Cardiac fibroblast (primary cell): Measurements from ENCODE around the gene ATP5F1C.
"Not testable (repeated sequence)": the region's sequence is repeated elsewhere in the genome, so short reads cannot be mapped to it uniquely, and the experiment has no call there.

Experiments used
- DNase-seq, 2 donors: peaks; one replicate each; pipeline versions ENCODE4 v3.0.0 to v3.0.0-alpha.2; 2010; ENCODE audit warnings: low read depth in 2 of 2
- H3K4me3 ChIP-seq, 2 donors: replicated peaks in 1 of 2; 1 replicate in 1 of 2; 2 replicates in 1 of 2; pipeline ENCODE4 v1.5.1; 2011; ENCODE audit warnings: low read depth in 2 of 2, low read length in 2 of 2, mild to moderate bottlenecking in 2 of 2, moderate library complexity in 1 of 2
- CTCF ChIP-seq: IDR thresholded peaks from one replicate; pipeline ENCODE4 v1.5.1; 2011; ENCODE audit warnings: low read depth, mild to moderate bottlenecking, low read length, inconsistent platforms

ATP5F1C gene

GRCh38 chr10:7787857-7788638 lies at the start of gene ATP5F1C, which contains the start of gene KIN:
TSS of gene ATP5F1C (plus strand) at chr10:7788177. CDS start at chr10:7788208, 31 bp downstream.
TSS of gene KIN (minus strand) at chr10:7787993. CDS start at chr10:7787933, 60 bp downstream.
- peak within 1 kb of the TSS; percentile 93 to 100 for H3K4me3 ChIP-seq
- DNase-seq, result peak; percentile 97 to 98
- no peak for TF ChIP-seq CTCF

- no peak for TF ChIP-seq CTCF
- H3K4me3 ChIP-seq, result no peak overlapping the region
- DNase-seq, result no peak
Observed at GRCh38 chr10:7738536-7739407, 49.2 kb upstream of the ATP5F1C start.

GRCh38 chr10:7744307-7744706 lies 43.7 kb upstream of the ATP5F1C start:
- TF ChIP-seq CTCF, result no peak
- DNase-seq, result no peak
- no peak overlapping the region for H3K4me3 ChIP-seq

GRCh38 chr10:7748637-7749036 lies 39.3 kb upstream of the ATP5F1C start:
- peak in 1 of 2 donors; percentile 15 for DNase-seq
- not testable (repeated sequence) for H3K4me3 ChIP-seq

- DNase-seq, result no peak
- TF ChIP-seq CTCF, result no peak
- H3K4me3 ChIP-seq, result no peak overlapping the region
Observed at GRCh38 chr10:7750222-7750621, 37.8 kb upstream of the ATP5F1C start.

GRCh38 chr10:7752251-7752650 lies 35.7 kb upstream of the ATP5F1C start:
- no peak for TF ChIP-seq CTCF
- H3K4me3 ChIP-seq, result no peak overlapping the region
- DNase-seq, result no peak

GRCh38 chr10:7755103-7755502 lies 32.9 kb upstream of the ATP5F1C start:
- no peak for DNase-seq
- no peak overlapping the region for H3K4me3 ChIP-seq
- TF ChIP-seq CTCF, result no peak
